AG20443 (cell line): ENCODE measurements around the gene ARMC7.
"Not testable (repeated sequence)": the region's sequence is repeated elsewhere in the genome, so short reads cannot be mapped to it uniquely, and the experiment has no call there.

ENCODE experiments used
- DNase-seq: peaks from one replicate; pipeline ENCODE4 v3.0.0; 2012; ENCODE audit warnings: low spot score, mixed read lengths

Gene ARMC7

GRCh38 chr17:75102385-75102821 is 7.4 kb upstream of the ARMC7 start:
- no peak for DNase-seq

DNA sequence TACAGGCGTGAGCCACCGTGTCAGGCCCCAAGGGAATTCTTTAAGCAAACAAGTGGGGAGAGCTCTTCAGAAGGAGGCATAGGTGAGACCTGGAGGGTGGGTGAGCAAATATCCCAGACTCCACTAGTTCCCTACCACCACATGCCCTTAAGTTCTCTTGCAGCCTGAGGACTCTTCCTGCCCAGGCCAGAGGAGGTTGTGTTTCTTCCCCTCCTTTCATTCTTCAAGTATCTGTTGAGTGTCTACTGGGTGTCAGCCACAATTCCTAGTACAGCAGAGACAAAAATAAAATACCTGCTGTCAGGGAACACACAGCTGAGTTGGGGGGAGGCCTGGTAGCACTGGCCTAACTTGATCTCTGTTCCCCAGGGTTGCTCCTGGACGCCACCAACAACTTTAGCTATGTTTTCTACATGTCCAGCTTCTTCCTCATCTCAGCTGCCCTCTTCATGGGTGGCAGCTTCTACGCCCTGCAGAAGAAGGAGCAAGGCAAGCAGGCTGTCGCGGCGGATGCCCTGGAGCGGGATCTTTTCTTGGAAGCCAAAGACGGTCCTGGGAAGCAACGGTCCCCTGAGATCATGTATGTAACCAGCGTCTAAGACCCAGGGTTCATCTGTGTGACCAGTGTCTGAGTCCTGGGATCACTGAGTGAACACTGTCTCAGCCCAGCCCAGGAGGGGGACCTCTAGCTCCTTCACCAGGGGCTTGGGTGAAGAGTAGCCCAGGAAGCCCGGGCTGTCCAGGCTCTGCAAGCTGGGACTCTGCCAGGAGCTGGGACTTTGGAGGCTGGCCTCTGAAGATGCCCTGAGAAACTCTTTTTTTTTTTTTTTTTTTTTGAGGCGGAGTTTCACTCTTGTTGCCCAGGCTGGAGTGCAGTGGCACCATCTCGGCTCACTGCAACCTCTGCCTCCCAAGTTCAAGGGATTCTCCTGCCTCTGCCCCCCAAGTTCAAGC is 5.9 kb upstream of the ARMC7 start:
- DNase-seq: no peak

- peak; percentile 68 for DNase-seq
Measured at GRCh38 chr17:75105126-75106080, 4.4 kb upstream of the ARMC7 start.

DNA sequence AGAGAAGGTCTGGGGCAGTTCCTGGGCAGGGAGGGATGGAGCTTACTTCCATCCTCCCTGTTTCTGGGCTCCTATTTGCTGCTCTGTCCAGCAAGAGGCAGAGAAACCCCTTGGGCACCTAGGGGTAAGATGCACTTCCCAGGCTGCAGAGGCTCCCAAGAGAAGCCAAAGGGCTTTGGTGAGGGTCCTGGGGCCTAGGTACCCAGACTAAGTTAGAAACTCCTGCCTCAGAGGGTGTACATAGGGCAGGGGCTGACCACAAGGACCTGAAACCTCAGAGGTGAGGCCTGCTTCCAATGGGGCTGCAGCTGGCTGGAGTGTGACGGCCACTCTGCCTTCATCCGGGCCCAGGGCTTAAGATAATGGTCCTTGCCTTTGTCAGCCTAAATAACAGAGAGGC is 1.6 kb upstream of the ARMC7 start:
- DNase-seq: no peak

- no peak for DNase-seq
Measured at GRCh38 chr17:75109046-75109406, 743 bp upstream of the ARMC7 start.

- DNase-seq: no peak
Measured at GRCh38 chr17:75110234-75110937, 617 bp downstream of the ARMC7 start.

DNA sequence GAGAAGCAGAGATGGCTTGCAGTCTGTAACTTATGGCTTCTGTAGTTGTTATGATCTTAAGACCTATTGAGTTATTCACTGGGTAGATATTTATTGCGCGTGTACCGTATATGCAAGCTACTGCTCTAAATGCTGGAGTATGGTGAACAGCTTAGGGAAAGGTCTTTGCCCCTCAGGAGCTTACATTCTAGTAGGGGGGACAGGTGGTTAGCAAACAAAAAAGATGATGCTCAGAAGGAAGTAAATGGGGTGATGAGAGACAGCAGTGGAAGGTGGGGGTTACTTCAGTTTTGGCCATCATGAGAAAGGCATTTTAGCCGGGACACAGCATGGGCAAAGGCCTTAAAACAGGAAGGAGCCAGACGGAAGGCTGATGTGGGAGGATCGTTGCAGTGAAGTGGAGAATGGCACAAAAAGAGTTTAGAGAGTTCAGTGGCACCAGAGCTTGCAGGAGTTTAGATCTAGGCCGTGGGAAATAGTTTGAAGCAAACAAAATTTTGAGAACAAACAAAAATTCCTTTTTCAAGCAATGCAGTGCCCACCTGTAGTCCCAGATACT is 2.1 kb downstream of the ARMC7 start:
- no peak for DNase-seq

DNA sequence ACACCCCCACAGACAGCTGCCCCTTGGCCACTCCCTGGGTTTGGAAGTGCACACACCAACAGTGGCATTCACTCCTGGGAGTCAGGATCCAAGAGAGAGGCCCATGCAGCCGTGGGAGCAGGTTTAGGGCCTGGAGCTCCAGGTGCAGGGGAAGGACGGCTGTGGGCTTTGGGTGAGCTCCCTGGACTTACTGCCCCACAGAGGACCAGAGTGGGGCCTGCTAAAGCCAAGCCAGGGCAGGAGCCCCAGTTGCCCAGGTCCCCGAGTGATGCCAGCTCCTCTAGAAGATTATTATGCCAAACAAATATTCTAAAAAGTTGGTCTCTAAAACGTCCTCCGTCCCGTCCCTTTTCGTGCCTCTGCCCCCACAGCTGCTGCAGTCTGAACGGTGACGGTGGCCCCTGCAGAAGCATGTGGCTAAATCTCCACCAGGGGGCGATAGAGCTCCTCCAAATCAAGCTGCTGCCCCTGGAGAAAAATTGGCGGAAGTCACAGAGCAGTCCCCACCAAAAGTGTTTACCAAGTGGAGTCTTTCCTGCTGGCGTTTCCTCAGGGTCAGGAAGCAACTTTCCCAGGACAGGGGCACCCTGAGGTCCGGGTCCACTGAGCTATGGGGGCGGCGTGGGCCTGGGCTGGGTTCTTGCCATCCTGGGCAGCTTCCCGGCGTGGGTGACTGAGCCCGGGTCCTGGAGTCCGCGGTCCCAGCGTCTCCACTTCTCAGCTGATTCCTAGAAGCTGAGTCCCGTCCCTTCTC is 4.2 kb downstream of the ARMC7 start:
- peak; percentile 88 for DNase-seq

- DNase-seq: no peak
Measured at GRCh38 chr17:75114552-75115314, 5.0 kb downstream of the ARMC7 start.

DNA sequence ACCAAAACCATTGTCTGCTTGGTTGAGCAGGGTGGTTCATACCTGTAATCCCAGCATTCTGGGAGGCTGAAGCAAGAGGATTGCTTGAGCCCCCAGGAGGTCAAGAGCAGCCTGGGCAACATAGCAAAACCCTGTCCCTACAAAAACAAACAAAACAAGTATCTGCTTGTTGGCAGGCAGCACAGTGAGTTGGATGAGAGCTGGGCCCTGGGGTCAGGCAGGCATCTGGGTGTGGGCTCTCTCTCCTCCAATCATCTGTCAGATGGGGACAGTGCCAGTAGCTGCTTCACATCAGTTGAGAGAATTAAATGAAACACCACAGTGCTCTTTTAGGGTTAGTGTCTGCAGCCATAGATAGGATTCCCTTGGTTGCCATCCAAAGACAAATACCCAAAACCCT is 5.8 kb downstream of the ARMC7 start:
- no peak for DNase-seq

DNA sequence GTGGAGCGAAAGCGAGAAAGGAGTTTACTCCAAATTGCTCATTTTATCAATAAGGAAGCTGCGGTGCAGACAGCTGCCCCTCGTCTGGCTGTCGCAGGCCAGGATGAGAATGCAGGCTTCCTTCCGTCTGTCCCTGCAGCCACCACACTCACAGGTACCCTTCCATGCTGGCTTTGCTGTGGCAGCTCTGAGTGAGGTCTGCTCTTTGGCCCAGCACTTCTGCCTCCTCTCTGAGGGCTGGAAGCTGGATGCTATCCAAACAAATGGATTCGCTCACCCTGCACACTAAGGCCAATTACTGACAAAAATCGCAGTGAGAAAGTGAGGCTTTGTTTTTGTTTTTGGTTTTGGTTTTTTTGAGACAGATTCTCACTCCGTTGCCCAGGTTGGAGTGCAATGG is 7.0 kb downstream of the ARMC7 start:
- no peak for DNase-seq

GRCh38 chr17:75118307-75118706 is 8.5 kb downstream of the ARMC7 start:
- DNase-seq: no peak

DNA sequence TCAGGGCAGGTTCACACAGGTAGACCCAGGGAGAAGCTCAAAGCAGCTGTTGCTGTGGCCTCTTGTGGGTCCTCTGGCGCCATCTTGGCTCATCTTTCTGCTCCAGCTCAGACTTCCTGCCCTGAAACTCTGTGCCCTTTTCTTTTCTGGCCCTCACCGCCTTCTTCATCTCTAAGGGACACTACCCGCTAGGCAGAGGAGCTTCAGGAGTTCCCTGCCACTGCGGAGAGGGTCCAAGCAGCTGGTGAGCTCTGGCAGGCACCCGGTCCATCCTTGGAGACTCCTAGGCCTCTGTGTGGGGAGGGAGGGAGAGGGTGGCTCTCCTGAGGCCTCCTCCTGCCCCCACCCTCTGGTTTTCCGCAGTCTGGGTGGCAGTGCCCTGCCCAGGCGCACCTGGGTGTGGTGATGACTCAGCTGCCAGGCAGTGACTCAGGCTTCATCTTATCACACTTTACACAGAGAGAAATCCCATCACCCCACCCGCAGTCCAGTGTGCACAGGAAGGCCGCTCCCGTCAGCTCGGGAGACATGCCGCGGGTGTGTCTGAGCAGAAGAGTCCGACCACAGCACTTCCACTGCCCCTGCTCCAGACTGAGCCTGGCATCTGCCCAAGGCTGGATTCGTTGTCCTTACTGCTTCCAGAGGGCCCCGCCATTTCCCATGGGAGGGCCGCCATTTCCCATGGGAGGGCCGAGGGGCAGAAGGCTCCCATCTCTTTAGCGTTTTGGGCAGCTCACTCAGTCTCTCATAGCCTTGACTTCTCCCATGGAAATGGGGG is 14.5 kb downstream of the ARMC7 start:
- DNase-seq: no peak

DNA sequence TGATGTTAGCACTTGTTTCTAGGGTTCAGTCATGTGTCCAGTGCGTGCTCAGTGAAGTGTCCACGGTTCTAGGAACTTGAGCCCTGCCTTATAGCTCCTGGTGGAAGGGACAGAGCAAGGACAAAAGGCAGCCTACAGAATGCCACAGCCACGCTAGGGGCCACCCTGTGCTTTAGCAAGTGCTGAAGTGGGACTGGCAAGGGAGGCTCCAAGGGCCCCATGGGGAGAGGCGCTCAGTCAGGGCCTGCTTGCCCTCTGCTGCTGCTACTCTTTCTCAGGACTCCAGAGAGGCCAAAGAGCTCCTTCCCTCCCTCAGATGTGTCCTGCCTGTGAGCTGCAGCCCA is 15.0 kb downstream of the ARMC7 start:
- no peak for DNase-seq

- no peak for DNase-seq
Measured at GRCh38 chr17:75125984-75126383, 16.2 kb downstream of the ARMC7 start.

GRCh38 chr17:75126954-75127353 is 17.2 kb downstream of the ARMC7 start:
- no peak for DNase-seq

DNA sequence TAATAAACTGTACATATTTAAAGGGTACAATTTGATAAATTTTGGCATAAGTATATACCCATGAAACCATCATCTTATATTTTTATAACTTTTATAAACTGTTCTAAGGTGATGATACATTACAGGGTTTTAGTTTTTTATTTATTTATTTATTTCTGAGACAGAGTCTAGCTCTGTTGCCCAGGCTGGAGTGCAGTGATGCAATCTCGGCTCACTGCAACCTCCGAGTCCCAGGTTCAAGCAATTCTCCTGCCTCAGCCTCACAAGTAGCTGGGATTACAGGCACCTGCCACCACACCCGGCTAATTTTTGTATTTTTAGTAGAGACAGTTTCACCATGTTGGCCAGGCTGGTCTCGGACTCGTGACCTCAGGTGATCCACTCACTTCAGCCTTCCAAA is 18.2 kb downstream of the ARMC7 start:
- not testable (repeated sequence) for DNase-seq

- no peak for DNase-seq
Measured at GRCh38 chr17:75128694-75129505, 19.1 kb downstream of the ARMC7 start.

GRCh38 chr17:75129576-75129975 is 19.8 kb downstream of the ARMC7 start:
- DNase-seq: no peak
